Thoracic aorta (tissue), 2 donors: Measurements from ENCODE around the gene CNTNAP2. TPM values are rescaled to one million over a fixed set of nuclear protein-coding genes. Genes with fewer than 3 reads are reported as not detected.
"Not testable (repeated sequence)": the region's sequence is repeated elsewhere in the genome, so short reads cannot be mapped to it uniquely, and the experiment has no call there.

Source experiments
- ATAC-seq: fragments of 150-250 bp; one replicate; pipeline ENCODE4 v1.8.0; 2017; ENCODE audit warnings: low read depth; ENCODE audit not compliant: insufficient number of reproducible peaks, low FRiP score
- DNase-seq: peaks from one replicate; pipeline ENCODE4 v3.0.0-alpha.2; 2020; ENCODE audit warnings: low spot score
- H3K27ac ChIP-seq, 2 donors: fragments of 200-600 bp; sonication (generic); 1 replicate in 1 of 2; 2 replicates in 1 of 2; pipeline ENCODE4 v1.5.1; 2016; ENCODE audit warnings: mild to moderate bottlenecking in 2 of 2, moderate library complexity in 2 of 2
- H3K27me3 ChIP-seq: fragments of 200-600 bp; sonication (generic); replicated peaks from 2 replicates; pipeline ENCODE4 v1.6.0; 2016; ENCODE audit warnings: mild to moderate bottlenecking; ENCODE audit not compliant: insufficient read depth
- H3K36me3 ChIP-seq: fragments of 200-600 bp; sonication (generic); one replicate; pipeline ENCODE4 v1.5.1; 2016
- H3K4me1 ChIP-seq, 2 donors: fragments of 200-600 bp; sonication (generic); 1 replicate in 1 of 2; 2 replicates in 1 of 2; pipeline versions ENCODE4 v1.5.1 to v1.6.0; 2016; ENCODE audit warnings: low read depth in 2 of 2, mild to moderate bottlenecking in 1 of 2; ENCODE audit not compliant: control insufficient read depth in 1 of 2
- H3K4me3 ChIP-seq: fragments of 200-600 bp; sonication (generic); 2 replicates; pipeline ENCODE4 v1.5.1; 2016; ENCODE audit warnings: mild to moderate bottlenecking
- H3K9me3 ChIP-seq: fragments of 200-600 bp; sonication (generic); 2 replicates; pipeline ENCODE4 v1.5.1; 2016
- CTCF ChIP-seq: fragments of 200-600 bp; sonication (generic); IDR thresholded peaks from one replicate; pipeline ENCODE4 v1.5.1; 2019; ENCODE audit warnings: antibody characterized with exemption
- total RNA-seq, 2 donors: library from RNA; depleted of rRNA; stranded (reverse); fragments of >200 nt; gene quantifications; one replicate each; pipeline versions ENCODE4 v1.1.0 to v1.2.3, GENCODE V29; 2016

Gene CNTNAP2
- total RNA-seq, 2 donors from 2014 or later: not detected

- Histone ChIP-seq H3K27ac (no peak overlapping the region), H3K9me3 (no peaks in the 10 kb centered on the region), H3K27me3 (no peaks in the 10 kb centered on the region), H3K36me3 (no peaks in the 10 kb centered on the region), H3K4me1 (no peaks in the 10 kb centered on the region), H3K4me3 (no peak overlapping the region)
- ATAC-seq: no peak
- TF ChIP-seq CTCF: no peak
- no peak for DNase-seq
These were observed 2213.7 kb downstream of the CNTNAP2 start for GRCh38 chr7:148330124-148330818.

- no peaks in the 10 kb centered on the region for H3K9me3 ChIP-seq
- no peak for ATAC-seq
These were observed 2214.2 kb downstream of the CNTNAP2 start for GRCh38 chr7:148330822-148331221.

DNA sequence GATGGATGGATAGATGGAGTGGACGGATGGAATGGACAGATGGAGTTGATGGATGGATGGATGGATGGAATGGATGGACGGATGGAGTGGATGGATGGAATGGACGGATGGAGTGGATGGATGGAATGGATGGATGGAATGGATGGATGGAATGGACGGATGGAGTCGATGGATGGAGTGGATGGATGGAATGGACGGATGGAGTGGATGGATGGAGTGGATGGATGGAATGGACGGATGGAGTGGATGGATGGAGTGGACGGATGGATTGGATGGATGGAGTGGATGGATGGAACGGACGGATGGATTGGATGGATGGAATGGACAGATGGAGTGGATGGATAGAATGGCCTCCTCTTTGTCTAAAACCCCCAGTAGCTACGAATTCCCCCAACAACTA lies 2214.9 kb downstream of the CNTNAP2 start:
- ATAC-seq, DNase-seq, H3K4me1 ChIP-seq, H3K9me3 ChIP-seq, H3K36me3 ChIP-seq, H3K4me3 ChIP-seq, H3K27me3 ChIP-seq, H3K27ac ChIP-seq: not testable (repeated sequence)

More at GRCh38 chr7:148330822-148331221, 2214.2 kb downstream of the CNTNAP2 start:
- Histone ChIP-seq H3K4me3 (no peak overlapping the region), H3K27ac (no peak overlapping the region), H3K4me1 (no peaks in the 10 kb centered on the region), H3K36me3 (no peaks in the 10 kb centered on the region), H3K27me3 (no peaks in the 10 kb centered on the region)
- TF ChIP-seq CTCF: no peak
- no peak for DNase-seq

DNA sequence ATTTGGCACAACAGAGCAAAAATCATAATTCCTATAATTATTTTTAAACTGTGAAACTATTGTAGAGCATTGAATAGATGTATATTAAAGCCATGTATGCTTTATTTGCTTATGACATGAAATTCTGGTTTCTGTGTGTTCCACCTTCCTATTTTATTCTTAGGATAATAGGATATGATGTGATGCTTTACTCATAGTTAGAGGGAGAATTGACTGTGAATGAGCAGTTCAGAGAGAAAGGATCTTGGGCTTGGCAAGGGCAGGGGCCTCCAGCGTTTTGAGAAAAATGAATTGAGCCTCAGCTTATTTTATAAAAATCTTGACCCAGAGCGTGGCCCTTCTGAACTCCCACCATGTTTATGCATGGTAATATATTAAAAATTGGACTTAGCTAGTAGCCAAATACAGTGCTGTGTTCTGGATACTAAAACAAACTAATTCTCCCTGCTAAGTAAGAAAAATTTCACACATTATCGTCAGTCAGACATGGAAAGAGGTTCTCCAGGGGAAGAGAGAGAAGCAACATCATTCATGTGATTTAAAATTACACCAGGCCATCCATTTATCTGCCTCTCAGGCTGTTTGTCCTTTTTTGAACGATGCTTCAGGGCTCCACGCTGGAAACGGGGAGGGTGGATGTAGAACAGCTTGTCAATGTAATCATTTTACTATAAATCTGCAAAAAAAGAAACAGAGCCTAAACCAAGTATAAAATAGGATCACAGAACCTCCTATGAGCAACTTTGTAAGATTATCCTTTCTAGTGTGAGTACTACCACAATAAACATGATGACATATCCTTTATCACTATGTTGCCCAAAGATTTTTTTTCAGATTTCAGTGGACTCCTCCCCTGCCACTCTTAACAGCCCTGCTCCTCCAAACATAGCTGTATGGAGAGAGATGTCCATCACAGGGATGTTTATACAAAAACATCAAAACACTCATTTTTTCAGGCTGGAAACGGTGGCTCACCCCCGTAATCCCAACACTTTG lies 2215.9 kb downstream of the CNTNAP2 start:
- H3K27me3 ChIP-seq: no peaks in the 10 kb centered on the region
- H3K4me3 ChIP-seq: no peak overlapping the region
- ATAC-seq: no peak
- no peak for TF ChIP-seq CTCF
- no peak overlapping the region for H3K27ac ChIP-seq
- no peaks in the 10 kb centered on the region for H3K4me1 ChIP-seq
- H3K9me3 ChIP-seq: no peaks in the 10 kb centered on the region
- H3K36me3 ChIP-seq: no peaks in the 10 kb centered on the region
- DNase-seq: no peak

DNA sequence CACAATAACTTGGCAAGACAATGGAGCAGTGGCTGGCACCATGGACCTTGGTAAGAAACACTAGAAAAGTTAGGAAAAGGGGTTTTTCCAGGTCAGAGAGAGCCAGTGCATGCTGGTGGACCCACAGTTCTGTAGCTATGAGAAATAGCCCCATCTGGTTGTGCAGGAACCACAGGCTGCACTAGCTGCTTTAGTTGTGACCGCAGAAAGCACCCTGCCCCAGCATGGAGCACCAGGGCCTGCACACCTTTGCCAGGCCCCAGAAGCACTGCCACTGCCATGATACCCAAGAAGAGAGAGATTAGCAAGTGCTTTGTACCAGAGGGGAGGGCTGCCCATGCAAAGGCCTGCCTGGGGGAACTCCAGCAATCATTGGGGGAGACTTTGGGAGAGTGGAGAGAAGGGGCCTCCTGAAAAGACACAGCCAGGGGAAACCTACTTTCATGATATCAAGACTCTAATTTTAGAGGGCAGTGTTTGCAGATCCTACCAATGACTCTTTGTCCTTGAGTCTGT lies 2217.9 kb downstream of the CNTNAP2 start:
- H3K27ac ChIP-seq: no peak overlapping the region
- no peak for TF ChIP-seq CTCF
- peaks cover 6 to 11% of the 10 kb centered on the region in 2 donors for H3K4me1 ChIP-seq
- H3K9me3 ChIP-seq: no peaks in the 10 kb centered on the region
- DNase-seq (no peak), ATAC-seq (no peak)
- H3K36me3 ChIP-seq: no peaks in the 10 kb centered on the region
- no peak overlapping the region for H3K4me3 ChIP-seq
- no peaks in the 10 kb centered on the region for H3K27me3 ChIP-seq
